Airway epithelial cell (primary cell): ENCODE measurements around the gene MAGEB3. TPM values are rescaled to one million over a fixed set of nuclear protein-coding genes. Genes with fewer than 3 reads are reported as not detected.

ENCODE experiments used
- total RNA-seq: library from RNA; depleted of rRNA; stranded (reverse); fragments of >200 nt; gene quantifications from 2 replicates; pipeline ENCODE4 v1.2.3, GENCODE V29; 2015

The MAGEB3 gene
- not detected in 2 replicates for total RNA-seq

GRCh38 chrX:30230395-30230794 lies at the start of gene MAGEB3:
MAGEB3 (plus strand) TSS chrX:30230657; CDS start chrX:30235925, 5,268 bp downstream.

GRCh38 chrX:30215357-30215843 lies 15.1 kb upstream of the MAGEB3 start, which contains the start of gene MAGEB2:
MAGEB2 (plus strand) TSS chrX:30215563; CDS start chrX:30218581, 3,018 bp downstream.

GRCh38 chrX:30241724-30242415 lies 11.4 kb downstream of the MAGEB3 start, which contains the start of gene MAGEB4:
MAGEB4 (plus strand) TSS chrX:30242000; CDS start chrX:30242136, 136 bp downstream.

GRCh38 chrX:30246769-30247489 lies 16.5 kb downstream of the MAGEB3 start, which contains the start of gene MAGEB1:
MAGEB1 (plus strand) TSS chrX:30247146; CDS start chrX:30250494, 3,348 bp downstream.

Other genes with a start within 250 kb of the MAGEB3 start
- gene MAGEB2, start 15.1 kb upstream of the MAGEB3 start, total RNA-seq, result not detected in 2 replicates
- gene MAGEB4, start 11.3 kb downstream of the MAGEB3 start, total RNA-seq, result not detected in 2 replicates
- not detected in 2 replicates for gene MAGEB1, start 16.5 kb downstream of the MAGEB3 start, total RNA-seq
- gene NR0B1, start 78.7 kb downstream of the MAGEB3 start, total RNA-seq, result 0.23 TPM in 1 of 2 replicates, not detected in the other